GM12864 (cell line): ENCODE measurements around the gene LRRC42.

Experiments used
- DNase-seq: peaks from one replicate; pipeline ENCODE4 v3.0.0-alpha.2; 2011; ENCODE audit warnings: low read depth
- H3K4me3 ChIP-seq: 2 replicates; pipeline ENCODE4 v1.5.1; 2011; ENCODE audit warnings: mild to moderate bottlenecking, low read depth, low read length, control low read depth
- TF ChIP-seq, protein P1 (sequence below): IDR thresholded peaks from 2 replicates; pipeline ENCODE4 v1.5.1; 2011; ENCODE audit warnings: low read depth, mild to moderate bottlenecking, moderate library complexity, low read length, control low read depth, inconsistent platforms; ENCODE audit errors: missing control alignments

LRRC42 gene

DNA sequence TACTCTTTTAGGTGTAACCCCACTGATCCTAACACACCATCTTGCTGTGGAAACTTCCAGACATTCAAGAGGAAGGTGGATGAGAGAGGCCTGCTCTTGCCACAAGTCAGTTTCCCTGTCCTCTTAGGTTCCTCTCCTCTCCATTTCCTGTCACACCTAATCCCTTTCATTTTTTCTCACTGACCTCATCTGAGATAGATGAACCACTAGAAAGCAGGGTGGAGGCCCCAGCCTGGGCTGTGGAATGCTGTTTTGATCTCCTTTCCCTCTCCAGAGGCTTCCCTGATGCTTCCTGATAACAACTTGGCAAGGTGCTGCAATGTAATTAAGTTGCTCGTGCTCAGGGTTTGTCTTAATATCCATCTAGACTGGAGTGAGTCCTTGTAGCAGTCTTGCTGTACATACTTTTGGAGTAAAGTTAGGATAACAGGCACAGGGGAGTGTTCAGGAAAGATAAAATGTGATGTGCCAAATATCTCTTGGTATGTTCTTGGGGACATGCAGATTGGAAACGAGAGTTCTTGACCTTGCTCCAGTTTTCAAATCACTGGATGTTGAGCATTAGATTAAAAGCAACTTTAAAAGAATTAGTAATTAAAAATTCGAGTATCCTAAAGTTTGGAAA is 11.2 kb downstream of the LRRC42 start:
- TF ChIP-seq, protein P1, sequence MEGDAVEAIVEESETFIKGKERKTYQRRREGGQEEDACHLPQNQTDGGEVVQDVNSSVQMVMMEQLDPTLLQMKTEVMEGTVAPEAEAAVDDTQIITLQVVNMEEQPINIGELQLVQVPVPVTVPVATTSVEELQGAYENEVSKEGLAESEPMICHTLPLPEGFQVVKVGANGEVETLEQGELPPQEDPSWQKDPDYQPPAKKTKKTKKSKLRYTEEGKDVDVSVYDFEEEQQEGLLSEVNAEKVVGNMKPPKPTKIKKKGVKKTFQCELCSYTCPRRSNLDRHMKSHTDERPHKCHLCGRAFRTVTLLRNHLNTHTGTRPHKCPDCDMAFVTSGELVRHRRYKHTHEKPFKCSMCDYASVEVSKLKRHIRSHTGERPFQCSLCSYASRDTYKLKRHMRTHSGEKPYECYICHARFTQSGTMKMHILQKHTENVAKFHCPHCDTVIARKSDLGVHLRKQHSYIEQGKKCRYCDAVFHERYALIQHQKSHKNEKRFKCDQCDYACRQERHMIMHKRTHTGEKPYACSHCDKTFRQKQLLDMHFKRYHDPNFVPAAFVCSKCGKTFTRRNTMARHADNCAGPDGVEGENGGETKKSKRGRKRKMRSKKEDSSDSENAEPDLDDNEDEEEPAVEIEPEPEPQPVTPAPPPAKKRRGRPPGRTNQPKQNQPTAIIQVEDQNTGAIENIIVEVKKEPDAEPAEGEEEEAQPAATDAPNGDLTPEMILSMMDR = no peak
- no peak for DNase-seq
- no peak overlapping the region for H3K4me3 ChIP-seq

DNA sequence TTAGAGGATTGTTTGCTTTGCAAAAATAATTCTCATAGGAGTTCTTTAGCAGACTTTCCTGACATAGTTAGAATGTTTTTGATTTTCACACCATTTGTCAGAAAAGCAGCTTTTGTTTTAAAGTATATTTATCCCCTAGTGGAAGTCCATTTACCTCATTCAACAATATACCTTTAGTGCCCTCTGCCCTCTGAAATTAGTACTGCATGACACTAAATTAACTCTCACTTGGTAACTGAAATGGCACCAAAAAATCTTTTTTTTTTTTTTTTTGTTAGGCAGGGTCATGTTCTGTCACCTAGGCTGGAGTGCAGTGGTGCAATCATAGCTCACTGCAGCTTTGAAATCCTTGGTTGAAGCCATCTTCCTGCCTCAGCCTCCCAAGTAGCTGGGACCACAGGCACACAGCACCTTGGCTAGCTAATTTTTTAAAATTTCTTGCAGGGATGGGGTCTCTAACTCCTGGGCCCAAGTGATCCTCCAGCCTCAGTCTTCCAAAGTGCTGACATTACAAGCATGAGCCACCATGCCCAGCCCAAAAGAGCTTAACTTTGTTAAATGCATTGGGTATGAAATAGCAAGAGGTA is 13.6 kb downstream of the LRRC42 start:
- TF ChIP-seq, protein P1 = peak; percentile 55
- H3K4me3 ChIP-seq = no peak overlapping the region
- DNase-seq = no peak

- no peak for DNase-seq
- TF ChIP-seq, protein P1 = no peak
These were observed 16.2 kb downstream of the LRRC42 start for GRCh38 chr1:53962395-53962794.

DNA sequence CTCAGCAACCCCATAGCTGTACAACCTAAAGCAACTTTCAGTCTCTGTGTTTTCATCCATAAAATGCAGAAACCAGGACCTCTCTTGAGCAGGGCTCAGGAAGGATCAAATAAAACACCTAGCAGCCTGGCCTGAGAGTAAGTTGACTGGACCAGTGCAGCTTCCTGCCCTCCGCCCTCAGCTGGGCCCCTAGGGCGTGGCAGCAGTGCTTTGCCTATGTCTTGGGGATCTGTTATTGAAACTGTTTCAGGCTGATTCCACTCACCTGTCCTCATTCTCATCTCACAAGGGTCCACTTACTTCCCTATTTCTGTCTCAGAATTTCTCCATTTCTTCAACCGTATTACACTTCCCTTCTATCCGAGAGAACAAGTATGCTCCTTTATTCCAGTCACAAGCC is 17.3 kb downstream of the LRRC42 start:
- TF ChIP-seq, protein P1 = no peak
- no peak for DNase-seq
- H3K4me3 ChIP-seq = no peak overlapping the region

More at GRCh38 chr1:53962395-53962794, 16.2 kb downstream of the LRRC42 start:
- H3K4me3 ChIP-seq = no peak overlapping the region

GRCh38 chr1:53964109-53964508 is 18.0 kb downstream of the LRRC42 start:
- no peak overlapping the region for H3K4me3 ChIP-seq
- TF ChIP-seq, protein P1 = no peak
- DNase-seq = no peak

GRCh38 chr1:53966794-53967193 is 20.6 kb downstream of the LRRC42 start:
- no peak for DNase-seq
- TF ChIP-seq, protein P1 = no peak
- H3K4me3 ChIP-seq = no peak overlapping the region
